Measurements from ENCODE around the gene TCF7L1.

Gene TCF7L1

DNA sequence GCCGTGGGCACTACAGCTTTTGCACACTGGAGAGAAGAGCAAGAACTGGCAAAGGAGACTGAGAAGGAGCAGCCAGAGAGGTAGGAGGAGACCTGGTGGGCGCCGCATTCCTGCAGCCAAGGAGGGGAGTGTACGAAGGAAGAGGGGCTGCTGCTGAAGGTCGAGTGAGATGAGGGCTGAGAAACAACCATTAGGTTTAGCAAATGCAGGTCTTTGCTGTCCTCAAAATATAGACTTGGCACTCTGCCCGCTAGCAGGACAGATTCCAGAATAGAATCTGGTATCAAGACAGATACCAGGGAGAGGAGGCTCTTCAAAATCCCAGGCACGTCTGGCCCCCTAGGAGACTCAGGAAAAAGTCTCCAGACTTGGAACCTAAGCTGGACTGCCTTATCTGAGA, 111.6 kb downstream of the TCF7L1 start:
- no peak for FAIRE-seq
- DNase-seq (ENCODE audit: insufficient read length, low spot score): no peak

- FAIRE-seq (no peak), DNase-seq (ENCODE audit: insufficient read length, low spot score) (no peak)
Measured at GRCh38 chr2:85245891-85246290, 112.7 kb downstream of the TCF7L1 start.

DNA sequence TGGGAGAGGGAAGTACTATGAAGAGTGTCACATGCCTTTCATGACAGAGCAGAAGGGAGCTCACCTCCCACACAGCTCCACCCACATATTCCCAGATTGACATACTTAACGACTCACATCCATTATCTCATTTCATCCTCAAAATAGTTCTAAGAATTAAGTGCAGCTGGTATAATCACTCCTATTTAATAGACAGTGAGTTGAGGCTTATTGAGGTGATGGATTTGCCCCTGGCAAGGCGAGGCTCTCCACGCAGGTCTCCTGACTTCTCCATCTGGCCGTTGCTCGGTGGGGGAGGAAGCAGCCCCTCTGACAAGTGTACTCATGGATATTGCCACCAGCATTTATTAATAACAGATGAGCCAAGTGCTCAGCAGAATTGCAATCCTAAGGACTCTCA, 113.2 kb downstream of the TCF7L1 start:
- DNase-seq (ENCODE audit: insufficient read length, low spot score) (no peak), FAIRE-seq (no peak)

DNA sequence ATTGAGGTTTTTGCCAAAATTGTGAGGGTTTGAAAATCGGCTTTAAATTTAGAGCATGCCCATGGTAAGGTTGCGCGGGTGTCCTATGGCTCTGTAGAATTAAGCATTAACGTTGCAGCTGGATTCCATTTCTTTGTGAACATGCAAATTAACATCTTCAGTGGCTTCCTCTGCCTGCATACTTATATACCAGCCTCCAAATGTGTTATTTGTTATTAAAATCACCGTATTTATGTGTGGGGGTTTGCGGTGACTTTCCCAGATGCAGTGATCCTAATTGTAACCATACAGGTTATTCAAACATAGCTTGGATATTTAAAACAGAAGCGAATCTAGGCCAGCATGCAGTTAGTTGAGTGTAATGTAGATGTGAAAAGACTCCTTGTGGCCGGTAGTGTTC, 114.4 kb downstream of the TCF7L1 start:
- FAIRE-seq (no peak), DNase-seq (ENCODE audit: insufficient read length, low spot score) (no peak)

- FAIRE-seq: no peak
- DNase-seq (ENCODE audit: insufficient read length, low spot score): no peak
Measured at GRCh38 chr2:85248773-85249509, 115.7 kb downstream of the TCF7L1 start.

DNA sequence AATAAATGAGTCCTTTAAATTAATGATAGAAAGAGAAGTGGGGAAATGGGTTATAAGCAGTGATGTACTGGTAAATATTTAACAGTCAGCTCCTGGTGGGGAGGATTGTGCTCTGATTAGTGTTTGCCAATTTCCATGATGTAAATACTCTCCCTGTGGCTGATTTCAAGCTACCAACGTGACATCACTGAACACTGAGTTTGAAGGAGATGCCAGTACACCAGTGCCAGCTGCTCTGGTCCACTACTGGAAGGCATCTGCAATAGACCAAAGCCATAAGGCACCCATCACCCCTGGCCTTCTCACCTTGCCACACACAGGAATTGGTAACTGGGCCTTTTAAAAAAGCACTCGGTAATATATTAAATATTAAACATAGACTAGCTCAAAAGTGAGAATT, 116.9 kb downstream of the TCF7L1 start:
- DNase-seq (ENCODE audit: insufficient read length, low spot score): no peak
- FAIRE-seq: no peak

GRCh38 chr2:85251070-85251616, 118.0 kb downstream of the TCF7L1 start:
- DNase-seq (ENCODE audit: insufficient read length, low spot score): no peak
- FAIRE-seq: no peak

DNA sequence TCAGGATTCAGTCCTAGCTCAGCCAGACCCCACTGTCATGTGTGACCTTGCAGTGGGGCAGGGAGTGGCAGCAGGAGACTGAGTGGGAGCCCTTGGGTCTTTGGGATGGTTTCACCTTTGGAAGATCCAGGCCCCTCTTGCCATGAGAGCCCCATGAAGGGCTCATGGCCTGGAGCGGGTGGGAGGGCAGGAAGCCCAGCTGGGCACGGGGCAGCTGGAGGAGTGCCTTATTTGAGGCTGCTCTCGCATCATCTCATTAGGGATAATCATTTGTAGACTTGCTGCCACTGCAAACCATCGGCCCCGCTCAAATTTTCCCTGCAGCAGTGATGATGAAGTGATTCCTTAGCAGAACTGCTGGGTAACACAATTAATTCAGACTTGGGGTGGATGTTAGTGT, 120.7 kb downstream of the TCF7L1 start:
- no peak for FAIRE-seq
- no peak for DNase-seq (ENCODE audit: insufficient read length, low spot score)

- no peak for FAIRE-seq
Measured at GRCh38 chr2:85254540-85255300, 121.5 kb downstream of the TCF7L1 start.

GRCh38 chr2:85255456-85255812, 122.2 kb downstream of the TCF7L1 start:
- FAIRE-seq: no peak
- no peak for DNase-seq (ENCODE audit: insufficient read length, low spot score)

More at GRCh38 chr2:85254540-85255300, 121.5 kb downstream of the TCF7L1 start:
- DNase-seq (ENCODE audit: insufficient read length, low spot score): no peak

- FAIRE-seq: no peak
Measured at GRCh38 chr2:85255813-85256594, 122.8 kb downstream of the TCF7L1 start.

DNA sequence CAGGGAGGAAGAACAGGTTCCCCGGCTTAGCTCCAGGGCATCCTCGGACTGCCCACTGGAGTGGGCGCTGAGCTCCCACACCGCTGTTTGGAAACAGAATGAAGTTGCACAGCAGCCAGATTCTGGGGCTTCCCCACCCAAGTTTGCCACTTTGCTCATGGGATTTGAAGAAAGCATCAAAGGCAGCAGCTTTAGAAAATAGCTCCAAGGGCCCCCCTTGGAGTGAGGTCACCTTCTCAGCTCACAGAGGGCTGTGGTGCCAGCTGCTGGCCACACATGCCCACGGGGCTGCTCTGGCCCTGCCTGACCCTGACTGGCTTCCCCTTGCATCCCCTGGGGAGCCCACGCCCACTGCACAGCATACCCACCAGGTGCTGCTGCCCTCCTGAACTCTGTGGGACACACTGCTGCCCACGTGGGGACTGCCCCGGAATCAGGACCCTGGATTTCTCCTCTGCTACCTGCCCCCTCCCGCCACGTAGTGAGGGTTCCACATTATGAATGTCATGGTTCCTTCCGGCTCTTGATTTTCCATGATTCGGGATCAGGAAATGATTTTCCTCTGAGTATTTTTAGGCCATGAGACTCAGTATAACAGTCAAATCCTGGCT, 124.3 kb downstream of the TCF7L1 start:
- DNase-seq (ENCODE audit: insufficient read length, low spot score) (no peak), FAIRE-seq (no peak)

More at GRCh38 chr2:85255813-85256594, 122.8 kb downstream of the TCF7L1 start:
- no peak for DNase-seq (ENCODE audit: insufficient read length, low spot score)

GRCh38 chr2:85257970-85258605, 124.9 kb downstream of the TCF7L1 start:
- DNase-seq (ENCODE audit: insufficient read length, low spot score) (no peak), FAIRE-seq (no peak)

DNA sequence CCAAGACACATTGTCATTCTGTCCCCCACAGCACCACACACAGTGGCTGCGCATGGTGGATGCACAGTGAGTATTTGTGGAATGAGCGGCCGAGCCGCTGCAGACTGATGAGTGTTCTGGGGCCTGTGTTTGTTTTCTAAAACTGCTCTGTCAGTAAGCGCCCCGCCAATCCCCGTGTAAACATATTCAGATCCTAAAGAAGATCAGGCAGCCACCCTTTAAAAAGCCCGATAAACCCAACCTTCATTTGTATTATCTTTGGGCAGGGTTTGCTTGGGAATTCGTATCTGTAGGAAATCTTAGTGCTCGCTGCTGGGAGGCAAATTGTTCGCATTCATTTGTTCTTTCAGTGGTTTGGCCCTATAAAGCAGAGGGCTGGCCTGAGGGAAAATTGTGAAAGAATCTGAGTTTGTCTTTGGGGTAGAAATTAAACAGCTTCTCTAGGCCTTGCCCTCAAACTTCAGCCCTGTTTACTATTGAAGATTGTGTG, 126.0 kb downstream of the TCF7L1 start:
- no peak for FAIRE-seq
- no peak for DNase-seq (ENCODE audit: insufficient read length, low spot score)

GRCh38 chr2:85259879-85260278, 126.7 kb downstream of the TCF7L1 start:
- DNase-seq (ENCODE audit: insufficient read length, low spot score) (no peak), FAIRE-seq (no peak)

GRCh38 chr2:85263591-85263990, 130.4 kb downstream of the TCF7L1 start:
- DNase-seq (ENCODE audit: insufficient read length, low spot score): no peak
- no peak for FAIRE-seq

DNA sequence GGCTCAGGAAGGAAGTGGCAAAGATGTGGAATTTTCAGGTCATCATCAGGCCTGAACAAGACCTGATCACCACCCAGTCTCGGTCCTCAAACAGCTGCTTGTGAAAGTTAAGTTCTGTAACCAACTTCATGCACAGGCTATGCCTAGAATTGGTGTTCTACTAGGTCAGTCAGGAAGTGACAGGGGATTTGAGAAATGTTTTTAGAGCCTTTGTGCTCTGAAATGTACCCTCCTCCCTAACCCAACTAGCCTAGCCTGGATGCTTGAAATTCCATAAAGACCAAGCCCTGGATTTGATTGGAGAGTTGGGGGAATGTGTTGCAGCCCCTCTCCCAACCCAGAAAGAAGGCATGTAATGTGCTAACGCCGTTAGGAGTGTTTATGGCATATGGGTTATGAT, 131.3 kb downstream of the TCF7L1 start:
- FAIRE-seq (no peak), DNase-seq (ENCODE audit: insufficient read length, low spot score) (no peak)

DNA sequence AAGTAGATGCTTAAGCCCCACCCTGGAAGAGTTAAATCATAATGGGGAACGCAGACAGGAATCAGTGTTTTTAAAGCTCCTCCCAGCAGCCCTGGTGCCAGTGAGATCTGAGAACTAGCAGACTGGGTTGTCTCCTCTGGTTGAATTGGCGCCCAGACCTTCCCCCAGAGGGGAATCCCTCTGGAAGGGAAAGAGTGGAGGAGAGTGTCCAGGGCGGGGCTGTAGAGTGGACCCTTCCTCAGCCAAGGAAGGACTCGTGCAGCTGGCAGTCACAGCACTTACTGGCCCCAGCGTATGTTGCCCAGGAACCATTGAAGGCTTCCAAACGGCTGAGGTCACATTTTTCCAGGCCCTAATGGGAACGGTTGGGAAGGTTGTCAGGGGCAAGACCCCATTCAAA, 132.1 kb downstream of the TCF7L1 start:
- FAIRE-seq (no peak), DNase-seq (ENCODE audit: insufficient read length, low spot score) (no peak)

GRCh38 chr2:85266146-85267041, 133.2 kb downstream of the TCF7L1 start:
- FAIRE-seq (peak; percentile 81), DNase-seq (ENCODE audit: insufficient read length, low spot score) (peak; percentile 63)

All from GM19239 (cell line).